Suprapubic skin (tissue), 4 donors: ENCODE measurements around the gene RRP36. TPM values are rescaled to one million over a fixed set of nuclear protein-coding genes. Genes with fewer than 3 reads are reported as not detected.

ENCODE experiments used
- DNase-seq, 2 donors: peaks; one replicate each; pipeline ENCODE4 v3.0.0-alpha.2; 2019; ENCODE audit warnings: low spot score in 2 of 2
- H3K27ac ChIP-seq: fragments of 200-600 bp; sonication (generic); one replicate; pipeline ENCODE4 v1.5.1; 2019
- H3K27me3 ChIP-seq: fragments of 200-600 bp; sonication (generic); one replicate; pipeline ENCODE4 v1.5.1; 2019
- H3K36me3 ChIP-seq: fragments of 200-600 bp; sonication (generic); one replicate; pipeline ENCODE4 v1.5.1; 2019
- H3K4me1 ChIP-seq: fragments of 200-600 bp; sonication (generic); one replicate; pipeline ENCODE4 v1.5.1; 2019
- H3K4me3 ChIP-seq: fragments of 200-600 bp; sonication (generic); one replicate; pipeline ENCODE4 v1.5.1; 2019; ENCODE audit warnings: mild to moderate bottlenecking
- H3K9me3 ChIP-seq: fragments of 200-600 bp; sonication (generic); one replicate; pipeline ENCODE4 v1.5.1; 2019
- EP300 ChIP-seq: sonication (generic); formaldehyde crosslinking; IDR thresholded peaks from one replicate; pipeline ENCODE4 v1.6.1; 2017; ENCODE audit warnings: antibody characterized with exemption
- POLR2A ChIP-seq, 2 donors: fragments of 450-650 bp; IDR thresholded peaks; one replicate each; pipeline ENCODE4 v1.6.1; 2017; ENCODE audit warnings: antibody characterized with exemption in 2 of 2, mild to moderate bottlenecking in 2 of 2, moderate library complexity in 2 of 2
- POLR2AphosphoS5 ChIP-seq, 3 donors: sonication (generic); formaldehyde crosslinking; IDR thresholded peaks; one replicate each; pipeline ENCODE4 v1.6.1; 2017; ENCODE audit warnings: antibody characterized with exemption in 3 of 3
- WGBS: methylation state at CpG from one replicate; pipeline ENCODE4 v1.1.5; 2018; 5-methylcytosine and 5-hydroxymethylcytosine counted together
- total RNA-seq, 4 donors: library from RNA; depleted of rRNA; stranded (reverse); fragments of >200 nt; gene quantifications; one replicate each; pipeline ENCODE4 v1.1.0, GENCODE V29; 2016
- TF ChIP-seq, protein P1 (sequence below), 2 donors: fragments of 200-600 bp in 1 of 2; fragments of 450-650 bp in 1 of 2; sonication (generic) in 1 of 2; IDR thresholded peaks; one replicate each; pipeline ENCODE4 v1.5.1; 2016 to 2019; ENCODE audit warnings: antibody characterized with exemption in 2 of 2, mild to moderate bottlenecking in 1 of 2, moderate library complexity in 1 of 2

The RRP36 gene, protein sequence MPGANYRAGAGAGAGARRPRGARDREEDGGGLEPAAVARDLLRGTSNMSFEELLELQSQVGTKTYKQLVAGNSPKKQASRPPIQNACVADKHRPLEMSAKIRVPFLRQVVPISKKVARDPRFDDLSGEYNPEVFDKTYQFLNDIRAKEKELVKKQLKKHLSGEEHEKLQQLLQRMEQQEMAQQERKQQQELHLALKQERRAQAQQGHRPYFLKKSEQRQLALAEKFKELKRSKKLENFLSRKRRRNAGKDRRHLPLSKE
- 10 to 100 TPM; 30.8 to 66.6 (median 53.6) TPM for total RNA-seq

DNA sequence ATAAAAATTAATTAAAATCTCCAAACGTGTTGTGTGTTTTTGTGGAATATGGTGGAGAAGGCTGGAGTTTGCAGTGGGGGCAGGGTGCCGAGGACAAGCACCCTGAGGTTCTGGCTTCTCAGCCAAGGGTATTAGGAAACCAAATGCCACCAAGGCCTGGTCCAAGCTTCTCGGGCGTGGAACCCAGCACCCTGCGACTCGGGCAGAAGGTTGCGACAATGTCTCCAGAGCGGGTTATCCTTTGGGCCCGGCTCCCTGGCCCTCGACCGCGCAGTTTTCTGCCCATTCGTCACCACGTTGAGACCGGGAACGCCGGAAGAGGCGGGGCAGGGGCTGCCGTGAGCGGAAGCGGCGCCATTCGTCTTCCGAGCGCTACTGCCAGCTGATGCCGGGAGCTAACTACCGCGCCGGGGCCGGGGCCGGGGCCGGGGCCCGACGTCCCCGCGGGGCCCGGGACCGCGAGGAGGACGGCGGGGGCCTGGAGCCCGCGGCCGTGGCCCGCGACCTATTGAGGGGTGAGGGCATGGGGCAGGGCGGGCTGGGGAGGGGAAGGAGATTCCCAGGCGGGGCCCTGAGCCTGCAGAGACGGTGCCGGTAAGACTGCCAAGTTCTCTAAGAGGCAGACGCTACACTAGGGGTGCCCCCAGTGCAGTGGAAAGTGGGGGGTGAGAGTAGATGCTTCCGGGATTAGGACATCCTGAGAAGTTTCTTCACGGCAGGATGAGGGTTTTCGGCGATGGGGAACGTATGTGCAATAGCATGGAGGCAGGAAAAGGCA lies at the start of gene RRP36:
Gene RRP36 (plus strand): TSS at position 354 of the 778 bp plus-strand sequence. CDS start 32 bp downstream, at position 386.
- Histone ChIP-seq H3K4me1 (peaks cover 38% of the 10 kb centered on the region), H3K36me3 (peaks cover 42% of the 10 kb centered on the region), H3K9me3 (no peaks in the 10 kb centered on the region), H3K27ac (peak within 1 kb of the TSS; percentile 89), H3K4me3 (peak within 1 kb of the TSS; percentile 95), H3K27me3 (no peaks in the 10 kb centered on the region)
- under 1% methylated on average over 25 of the region's 56 CpGs for WGBS
- DNase-seq = peak; percentile 89 to 92
- TF ChIP-seq, protein P1, sequence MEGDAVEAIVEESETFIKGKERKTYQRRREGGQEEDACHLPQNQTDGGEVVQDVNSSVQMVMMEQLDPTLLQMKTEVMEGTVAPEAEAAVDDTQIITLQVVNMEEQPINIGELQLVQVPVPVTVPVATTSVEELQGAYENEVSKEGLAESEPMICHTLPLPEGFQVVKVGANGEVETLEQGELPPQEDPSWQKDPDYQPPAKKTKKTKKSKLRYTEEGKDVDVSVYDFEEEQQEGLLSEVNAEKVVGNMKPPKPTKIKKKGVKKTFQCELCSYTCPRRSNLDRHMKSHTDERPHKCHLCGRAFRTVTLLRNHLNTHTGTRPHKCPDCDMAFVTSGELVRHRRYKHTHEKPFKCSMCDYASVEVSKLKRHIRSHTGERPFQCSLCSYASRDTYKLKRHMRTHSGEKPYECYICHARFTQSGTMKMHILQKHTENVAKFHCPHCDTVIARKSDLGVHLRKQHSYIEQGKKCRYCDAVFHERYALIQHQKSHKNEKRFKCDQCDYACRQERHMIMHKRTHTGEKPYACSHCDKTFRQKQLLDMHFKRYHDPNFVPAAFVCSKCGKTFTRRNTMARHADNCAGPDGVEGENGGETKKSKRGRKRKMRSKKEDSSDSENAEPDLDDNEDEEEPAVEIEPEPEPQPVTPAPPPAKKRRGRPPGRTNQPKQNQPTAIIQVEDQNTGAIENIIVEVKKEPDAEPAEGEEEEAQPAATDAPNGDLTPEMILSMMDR (IDR thresholded peaks at IDR 0.05) = no peak
- TF ChIP-seq POLR2AphosphoS5 (IDR thresholded peaks at IDR 0.05) = peak in 1 of 3 donors; percentile 53
- TF ChIP-seq POLR2A (IDR thresholded peaks at IDR 0.05) = peak in 1 of 2 donors; percentile 36

DNA sequence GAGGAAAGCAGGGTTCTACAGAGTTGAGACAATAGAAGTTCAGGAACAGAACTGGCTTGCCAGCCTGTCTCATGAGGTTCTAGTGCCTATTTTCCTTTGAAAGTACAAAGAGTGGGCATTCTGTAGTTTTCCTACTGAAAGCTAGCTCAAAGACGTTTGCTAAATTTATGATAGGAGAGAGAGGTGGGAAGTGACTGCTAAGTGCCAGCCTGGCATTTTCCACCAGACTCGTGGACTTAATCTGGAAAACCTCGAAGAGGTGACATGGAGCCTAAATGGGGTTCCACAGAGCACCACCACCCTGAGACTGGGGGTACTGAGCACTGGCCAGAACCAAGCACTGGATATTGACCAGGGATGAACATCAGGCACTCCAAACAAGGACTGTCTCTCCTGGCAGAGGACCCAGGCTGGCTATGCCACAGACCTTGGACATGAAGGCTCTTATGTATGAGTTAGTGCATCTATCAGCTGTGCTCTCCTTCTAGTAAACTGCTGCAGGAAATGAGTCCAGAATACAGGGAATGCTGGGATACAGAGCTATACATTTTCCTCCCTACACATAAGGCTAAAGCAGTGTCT lies 49.6 kb upstream of the RRP36 start:
- Histone ChIP-seq H3K27ac (no peak overlapping the region), H3K27me3 (no peaks in the 10 kb centered on the region), H3K36me3 (peaks cover 17% of the 10 kb centered on the region), H3K4me1 (peaks cover 3% of the 10 kb centered on the region), H3K4me3 (no peak overlapping the region), H3K9me3 (no peaks in the 10 kb centered on the region)
- no peak for TF ChIP-seq EP300
- no peak for TF ChIP-seq POLR2AphosphoS5 (IDR thresholded peaks at IDR 0.05)
- no peak for DNase-seq
- WGBS = 91% methylated on average over 3 of the region's 3 CpGs

DNA sequence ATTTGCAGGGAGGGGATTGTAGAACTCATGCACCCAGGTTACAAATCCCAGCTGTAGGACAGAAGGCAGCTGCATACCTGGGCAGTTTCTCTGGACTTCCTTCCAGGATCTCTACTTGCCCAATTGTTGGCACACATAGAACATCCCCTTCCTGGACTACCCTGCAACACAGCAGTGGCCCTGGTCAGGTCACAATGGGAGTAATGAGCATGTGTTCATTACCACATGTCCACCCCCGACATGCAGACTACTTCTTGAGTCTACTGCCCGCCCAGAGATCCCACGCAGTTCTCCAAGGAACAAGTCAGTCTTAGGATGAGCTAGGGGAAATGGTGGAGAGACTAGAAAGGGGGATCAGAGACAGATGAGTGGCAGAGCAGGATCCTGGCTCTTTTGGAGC lies 47.5 kb upstream of the RRP36 start:
- H3K4me3 ChIP-seq = no peak overlapping the region
- no peak for TF ChIP-seq POLR2AphosphoS5 (IDR thresholded peaks at IDR 0.05)
- TF ChIP-seq, protein P1 (IDR thresholded peaks at IDR 0.05) = no peak
- TF ChIP-seq POLR2A (IDR thresholded peaks at IDR 0.05) = no peak
- TF ChIP-seq EP300 = no peak
- WGBS = 84% methylated on average over 3 of the region's 3 CpGs

DNA sequence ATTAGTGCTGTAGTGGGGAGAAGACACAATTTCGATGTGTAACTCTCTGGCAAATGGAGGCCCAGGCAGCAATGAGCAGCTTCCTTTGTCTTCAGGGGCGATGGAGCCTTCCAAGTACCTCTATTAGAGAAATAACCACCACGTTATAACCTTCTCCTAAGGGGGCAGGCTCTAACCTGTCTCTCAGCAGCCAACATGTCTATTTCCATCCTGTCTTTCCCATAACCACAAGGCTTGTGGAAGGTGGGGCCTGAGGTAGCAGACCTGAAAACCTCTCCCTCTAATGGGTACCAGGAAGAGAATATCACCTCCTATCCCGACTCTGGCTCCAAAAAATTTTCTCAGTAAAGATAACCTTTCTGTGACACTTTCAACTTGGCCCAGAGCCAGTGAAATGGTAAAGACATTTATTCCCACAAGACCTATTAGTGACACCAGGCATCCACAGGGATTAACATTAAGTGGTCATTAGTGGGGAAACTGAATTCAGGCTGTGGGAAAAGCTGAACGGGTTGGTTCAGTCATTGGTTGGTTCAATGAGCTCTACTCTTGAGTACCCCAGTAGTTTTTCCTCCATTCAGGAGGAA lies 46.4 kb upstream of the RRP36 start:
- Histone ChIP-seq H3K27me3 (no peaks in the 10 kb centered on the region), H3K9me3 (no peaks in the 10 kb centered on the region), H3K27ac (no peak overlapping the region), H3K36me3 (no peaks in the 10 kb centered on the region), H3K4me1 (peaks cover 19% of the 10 kb centered on the region), H3K4me3 (no peak overlapping the region)
- 68% methylated on average over 5 of the region's 5 CpGs for WGBS
- TF ChIP-seq EP300 = no peak
- TF ChIP-seq, protein P1 (IDR thresholded peaks at IDR 0.05) = no peak
- no peak for TF ChIP-seq POLR2A (IDR thresholded peaks at IDR 0.05)
- no peak for TF ChIP-seq POLR2AphosphoS5 (IDR thresholded peaks at IDR 0.05)
- DNase-seq = no peak

More for the DNA sequence above, 47.5 kb upstream of the RRP36 start:
- Histone ChIP-seq H3K4me1 (peaks cover 12% of the 10 kb centered on the region), H3K9me3 (no peaks in the 10 kb centered on the region), H3K27me3 (no peaks in the 10 kb centered on the region), H3K36me3 (peaks cover under 1% of the 10 kb centered on the region), H3K27ac (no peak overlapping the region)
- DNase-seq = no peak

DNA sequence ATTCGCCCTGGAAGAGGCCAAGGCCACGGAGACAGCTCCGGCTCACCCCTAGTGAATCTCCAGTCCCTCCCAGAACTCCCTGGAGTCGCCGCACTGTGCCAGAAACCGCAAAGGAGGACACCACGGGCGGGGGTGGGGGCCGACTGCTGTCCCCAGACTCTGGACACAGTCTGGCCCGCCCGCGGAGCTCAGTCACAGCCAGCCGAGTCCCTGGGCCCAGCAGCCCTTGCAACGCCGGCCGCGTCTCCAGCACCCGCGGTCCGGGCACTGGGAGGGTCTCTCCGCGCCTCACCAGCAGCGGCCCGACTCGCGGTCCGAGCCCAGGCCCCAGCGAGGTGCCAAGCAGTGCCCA lies 43.0 kb upstream of the RRP36 start:
- Histone ChIP-seq H3K36me3 (no peaks in the 10 kb centered on the region), H3K9me3 (no peaks in the 10 kb centered on the region), H3K27me3 (no peaks in the 10 kb centered on the region), H3K27ac (peak overlapping the region; percentile 87), H3K4me1 (peaks cover 23% of the 10 kb centered on the region), H3K4me3 (peak overlapping the region; percentile 72)
- no peak for TF ChIP-seq EP300
- no peak for TF ChIP-seq POLR2AphosphoS5 (IDR thresholded peaks at IDR 0.05)
- TF ChIP-seq, protein P1 (IDR thresholded peaks at IDR 0.05) = no peak
- TF ChIP-seq POLR2A (IDR thresholded peaks at IDR 0.05) = no peak
- WGBS = 0% methylated on average over 4 of the region's 28 CpGs
- DNase-seq = peak in 1 of 2 donors; percentile 73
